HCT116 (cell line): ENCODE measurements around the gene GALNT18. TPM values are rescaled to one million over a fixed set of nuclear protein-coding genes. Genes with fewer than 3 reads are reported as not detected.

Experiments used
- ATAC-seq: fragments of 200-7000 bp; cut with Tn5 transposase; 2 replicates; pipeline ENCODE4 v1.9.1; 2020; ENCODE audit warnings: mild to moderate bottlenecking, moderate library complexity
- BruUV-seq: library from RNA; stranded (reverse); fragments of 400-500 nt; replicated peaks from 2 replicates; lab custom pipeline; 2021; lab: Mats Ljungman, UMichigan
- CTCF ChIA-PET: fragments of 300-600 bp; sonication (Branson Sonifier 250); formaldehyde crosslinking; loops from one replicate; lab custom pipeline; 2021; ENCODE audit warnings: antibody characterized with exemption; lab: Charles Lee
- POLR2A ChIA-PET: fragments of 300-600, 350-600 bp; sonication (Branson Sonifier 250); formaldehyde crosslinking; loops from one replicate; lab custom pipeline; 2021; ENCODE audit warnings: antibody characterized with exemption; lab: Charles Lee
- RAD21 ChIA-PET, 2 experiments: fragments of 300-600 bp; sonication (Branson Sonifier 250); formaldehyde crosslinking; loops; one replicate each; lab custom pipeline; 2023; ENCODE audit warnings: low total read pairs in 2 of 2; ENCODE audit not compliant: uncharacterized antibody in 2 of 2, unreplicated experiment in 2 of 2, low non-redundant PET in 1 of 2; lab: Charles Lee
- DNase-seq: peaks from one replicate; pipeline ENCODE4 v3.0.0-alpha.2; 2010; ENCODE audit warnings: low read depth, low spot score
- H2AFZ ChIP-seq: fragments of 200-600 bp; shearing (Covaris generic), sonication (generic); 2 replicates; pipeline ENCODE4 v1.6.1; 2017; ENCODE audit warnings: low read depth, mixed run types, mixed read lengths, antibody characterized with exemption, low read length; ENCODE audit not compliant: poor library complexity, severe bottlenecking
- H3K27ac ChIP-seq: 2 replicates; pipeline ENCODE4 v1.5.1; 2012; ENCODE audit warnings: low read depth, low read length
- H3K27me3 ChIP-seq: fragments of 200-600 bp; sonication (generic); 2 replicates; pipeline ENCODE4 v1.6.1; 2016; ENCODE audit warnings: mixed run types, low read length, mixed read lengths; ENCODE audit not compliant: insufficient read depth
- H3K36me3 ChIP-seq, 2 experiments: fragments of 200-500 bp in 1 of 2; fragments of 200-600 bp in 1 of 2; sonication (Bioruptor generic) in 1 of 2; sonication (generic) in 1 of 2; 2 replicates each; pipeline versions ENCODE4 v1.5.1 to v1.6.1; 2014 to 2016; ENCODE audit warnings: low read length in 2 of 2, inconsistent platforms in 1 of 2, mixed read lengths in 1 of 2, mixed run types in 1 of 2; ENCODE audit not compliant: insufficient read depth in 2 of 2, control insufficient read depth in 1 of 2
- H3K4me1 ChIP-seq, 2 experiments: fragments of 200-600 bp in 1 of 2; sonication (generic) in 1 of 2; 2 replicates each; pipeline versions ENCODE4 v1.5.1 to v1.6.1; 2012 to 2017; ENCODE audit warnings: low read length in 2 of 2, inconsistent platforms in 1 of 2, mild to moderate bottlenecking in 1 of 2, mixed read lengths in 1 of 2, mixed run types in 1 of 2, moderate library complexity in 1 of 2; ENCODE audit not compliant: insufficient read depth in 2 of 2, control insufficient read depth in 1 of 2
- H3K4me2 ChIP-seq: fragments of 200-600 bp; sonication (generic); 2 replicates; pipeline ENCODE4 v1.6.1; 2017; ENCODE audit warnings: mixed run types, low read length, mixed read lengths
- H3K4me3 ChIP-seq, 2 experiments: fragments of 200-600 bp in 1 of 2; sonication (generic) in 1 of 2; replicated peaks in 1 of 2; 2 replicates each; pipeline ENCODE4 v1.5.1; 2011 to 2016; ENCODE audit warnings: low read length in 2 of 2, control low read depth in 1 of 2, low read depth in 1 of 2, mild to moderate bottlenecking in 1 of 2, mixed read lengths in 1 of 2, mixed run types in 1 of 2
- H3K79me2 ChIP-seq: fragments of 200-600 bp; sonication (generic); 2 replicates; pipeline ENCODE4 v1.6.1; 2017; ENCODE audit warnings: mild to moderate bottlenecking, mixed run types, low read length, moderate library complexity, mixed read lengths; ENCODE audit not compliant: insufficient read depth
- H3K9ac ChIP-seq: fragments of 200-600 bp; sonication (generic); 2 replicates; pipeline ENCODE4 v1.6.1; 2016; ENCODE audit warnings: low read length, mixed read lengths
- H3K9me2 ChIP-seq: fragments of 200-600 bp; sonication (generic), shearing (Covaris generic); 2 replicates; pipeline ENCODE4 v1.6.1; 2017; ENCODE audit warnings: mixed run types, mild to moderate bottlenecking, moderate library complexity; ENCODE audit not compliant: insufficient read depth
- H3K9me3 ChIP-seq, 2 experiments: fragments of 200-500 bp in 1 of 2; fragments of 200-600 bp in 1 of 2; sonication (Bioruptor generic) in 1 of 2; sonication (generic) in 1 of 2; 2 replicates each; pipeline ENCODE4 v1.6.1; 2014 to 2017; ENCODE audit warnings: low read length in 2 of 2, mixed read lengths in 2 of 2, inconsistent platforms in 1 of 2, low read depth in 1 of 2, mild to moderate bottlenecking in 1 of 2, mixed run types in 1 of 2, moderate library complexity in 1 of 2; ENCODE audit not compliant: control insufficient read depth in 1 of 2, insufficient read depth in 1 of 2
- H4K20me1 ChIP-seq: fragments of 200-600 bp; sonication (generic), shearing (Covaris generic); 2 replicates; pipeline ENCODE4 v1.6.1; 2017; ENCODE audit warnings: mixed run types, mild to moderate bottlenecking, moderate library complexity; ENCODE audit not compliant: insufficient read depth
- CBX3 ChIP-seq: IDR thresholded peaks from 2 replicates; pipeline ENCODE4 v1.6.1; 2012; ENCODE audit warnings: low read depth
- CEBPB ChIP-seq: IDR thresholded peaks from 2 replicates; pipeline ENCODE4 v1.6.1; 2012; ENCODE audit warnings: low read depth
- ELF1 ChIP-seq: IDR thresholded peaks from 2 replicates; pipeline ENCODE4 v1.6.1; 2012; ENCODE audit warnings: low read depth, borderline replicate concordance
- EZH2 ChIP-seq: fragments of 200-600 bp; sonication (generic); IDR thresholded peaks from 2 replicates; pipeline ENCODE4 v1.6.1; 2017; ENCODE audit warnings: antibody characterized with exemption, mixed run types
- FOSL1 ChIP-seq: IDR thresholded peaks from 2 replicates; pipeline ENCODE4 v1.6.1; 2012; ENCODE audit warnings: low read depth
- POLR2A ChIP-seq: IDR thresholded peaks from 2 replicates; pipeline ENCODE4 v1.7.0; 2011; ENCODE audit warnings: borderline replicate concordance; ENCODE audit not compliant: insufficient read depth, insufficient read length; ENCODE audit errors: extremely low read depth
- SIN3A ChIP-seq: IDR thresholded peaks from 2 replicates; pipeline ENCODE4 v1.6.1; 2012; ENCODE audit warnings: low read depth
- SP1 ChIP-seq: IDR thresholded peaks from 2 replicates; pipeline ENCODE4 v1.6.1; 2012; ENCODE audit warnings: low read depth
- SRF ChIP-seq: IDR thresholded peaks from 2 replicates; pipeline ENCODE4 v1.6.1; 2012; ENCODE audit warnings: low read depth
- TCF7L2 ChIP-seq: IDR thresholded peaks from 2 replicates; pipeline ENCODE4 v1.7.0; 2011; ENCODE audit warnings: borderline replicate concordance, inconsistent platforms; ENCODE audit not compliant: insufficient read depth, insufficient read length; ENCODE audit errors: extremely low read depth
- YY1 ChIP-seq: IDR thresholded peaks from 2 replicates; pipeline ENCODE4 v1.6.1; 2011; ENCODE audit warnings: low read length, low read depth, moderate library complexity, mild to moderate bottlenecking; ENCODE audit not compliant: insufficient replicate concordance; ENCODE audit errors: extremely low read depth
- ZNF274 ChIP-seq: fragments of 200-500 bp; sonication (Bioruptor generic); IDR thresholded peaks from 2 replicates; pipeline ENCODE4 v1.6.1; 2014; ENCODE audit warnings: mild to moderate bottlenecking, low read depth, low read length, inconsistent platforms
- intact Hi-C: fragments of 100-400 bp; cut with micrococcal nuclease; formaldehyde crosslinking; loops from 2 replicates; pipeline ENCODE4 v1.10.0; 2022
- total RNA-seq: library from RNA; stranded (reverse); gene quantifications from one replicate; pipeline ENCODE4 v1.2.1, GENCODE V29; 2021; ENCODE audit not compliant: unreplicated experiment
- TF ChIP-seq, protein P1 (sequence below): IDR thresholded peaks from 2 replicates; pipeline ENCODE4 v1.6.1; 2011; ENCODE audit warnings: mild to moderate bottlenecking, low read length, moderate library complexity; ENCODE audit not compliant: insufficient replicate concordance; ENCODE audit errors: extremely low read depth
- TF ChIP-seq, protein P2 (sequence below): IDR thresholded peaks from 2 replicates; pipeline ENCODE4 v1.6.1; 2012

The GALNT18 gene
- total RNA-seq, 1 experiment from 2014 or later: 19.9 TPM

DNA sequence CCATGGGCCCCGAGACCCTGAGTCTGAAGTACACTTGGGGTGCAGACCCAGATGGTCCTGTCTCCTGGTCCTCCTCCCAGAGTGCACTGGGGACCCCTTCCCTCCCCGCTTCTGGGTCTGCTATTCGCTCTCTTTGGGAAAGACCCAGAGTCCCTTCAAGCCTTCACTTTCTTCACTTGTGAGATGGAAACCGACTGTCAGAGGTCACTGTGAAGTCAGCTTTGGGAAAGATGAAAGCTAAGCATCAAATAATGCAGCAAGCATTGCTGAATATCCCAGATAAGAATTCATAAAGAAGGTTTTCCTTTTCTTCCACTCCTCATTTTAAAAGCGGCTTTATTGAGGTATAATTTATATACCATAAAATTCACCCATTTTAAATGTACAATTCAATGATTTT, 163.8 kb downstream of the GALNT18 start:
- no peak overlapping the region for H3K4me3 ChIP-seq
- no TSS peak for BruUV-seq
- no peaks in the 10 kb centered on the region for H3K79me2 ChIP-seq
- H3K27ac ChIP-seq: no peak overlapping the region
- H4K20me1 ChIP-seq: no peaks in the 10 kb centered on the region
- H3K9me2 ChIP-seq: no peaks in the 10 kb centered on the region
- no peak for DNase-seq
- no peak overlapping the region for H3K9ac ChIP-seq
- CTCF ChIA-PET: no interaction called here
- intact Hi-C loops: no loop called here
- no peak overlapping the region for H2AFZ ChIP-seq
- RAD21 ChIA-PET: no interaction called here
- TF ChIP-seq EZH2: no peak
- TF ChIP-seq SIN3A: no peak
- TF ChIP-seq CEBPB: no peak
- TF ChIP-seq TCF7L2: no peak
- no peak for TF ChIP-seq ELF1
- no peak for TF ChIP-seq FOSL1
- no peak for TF ChIP-seq ZNF274
- TF ChIP-seq, protein P1, sequence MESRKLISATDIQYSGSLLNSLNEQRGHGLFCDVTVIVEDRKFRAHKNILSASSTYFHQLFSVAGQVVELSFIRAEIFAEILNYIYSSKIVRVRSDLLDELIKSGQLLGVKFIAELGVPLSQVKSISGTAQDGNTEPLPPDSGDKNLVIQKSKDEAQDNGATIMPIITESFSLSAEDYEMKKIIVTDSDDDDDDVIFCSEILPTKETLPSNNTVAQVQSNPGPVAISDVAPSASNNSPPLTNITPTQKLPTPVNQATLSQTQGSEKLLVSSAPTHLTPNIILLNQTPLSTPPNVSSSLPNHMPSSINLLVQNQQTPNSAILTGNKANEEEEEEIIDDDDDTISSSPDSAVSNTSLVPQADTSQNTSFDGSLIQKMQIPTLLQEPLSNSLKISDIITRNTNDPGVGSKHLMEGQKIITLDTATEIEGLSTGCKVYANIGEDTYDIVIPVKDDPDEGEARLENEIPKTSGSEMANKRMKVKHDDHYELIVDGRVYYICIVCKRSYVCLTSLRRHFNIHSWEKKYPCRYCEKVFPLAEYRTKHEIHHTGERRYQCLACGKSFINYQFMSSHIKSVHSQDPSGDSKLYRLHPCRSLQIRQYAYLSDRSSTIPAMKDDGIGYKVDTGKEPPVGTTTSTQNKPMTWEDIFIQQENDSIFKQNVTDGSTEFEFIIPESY: no peak
- no peak for TF ChIP-seq CBX3
- TF ChIP-seq, protein P2, sequence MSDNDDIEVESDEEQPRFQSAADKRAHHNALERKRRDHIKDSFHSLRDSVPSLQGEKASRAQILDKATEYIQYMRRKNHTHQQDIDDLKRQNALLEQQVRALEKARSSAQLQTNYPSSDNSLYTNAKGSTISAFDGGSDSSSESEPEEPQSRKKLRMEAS: no peak
- no peak for TF ChIP-seq POLR2A
- TF ChIP-seq YY1: no peak
- no peak for TF ChIP-seq SRF
- no peak for TF ChIP-seq SP1
- H3K36me3 ChIP-seq: no peaks in the 10 kb centered on the region
- POLR2A ChIA-PET: no interaction called here
- no peak overlapping the region for H3K4me2 ChIP-seq
- no peaks in the 10 kb centered on the region for H3K9me3 ChIP-seq
- H3K4me1 ChIP-seq: no peaks in the 10 kb centered on the region
- ATAC-seq: no peak
- no peaks in the 10 kb centered on the region for H3K27me3 ChIP-seq
